Stimulated activated CD8-positive, alpha-beta memory T cell treated with anti-CD3 and anti-CD28 coated beads, Interleukin-7, amount 100 ng/mL, for 1 hour (primary cell): ENCODE results near the gene ZDHHC14.
"Not testable (repeated sequence)": the region's sequence is repeated elsewhere in the genome, so short reads cannot be mapped to it uniquely, and the experiment has no call there.

Experiments
- DNase-seq, 2 donors: peaks; one replicate each; pipeline ENCODE4 v3.0.0-alpha.2; 2020; ENCODE audit warnings: low read depth in 2 of 2

The ZDHHC14 gene

GRCh38 chr6:157406661-157407060, 25.7 kb downstream of the ZDHHC14 start:
- DNase-seq, result no peak

GRCh38 chr6:157407646-157408045, 26.7 kb downstream of the ZDHHC14 start:
- DNase-seq, result no peak

GRCh38 chr6:157408427-157408826, 27.4 kb downstream of the ZDHHC14 start:
- DNase-seq, result not testable (repeated sequence)

- DNase-seq, result no peak
Measured at GRCh38 chr6:157410045-157410444, 29.1 kb downstream of the ZDHHC14 start.

GRCh38 chr6:157411368-157411767, 30.4 kb downstream of the ZDHHC14 start:
- DNase-seq, result no peak

- DNase-seq, result no peak
Measured at GRCh38 chr6:157412791-157413190, 31.8 kb downstream of the ZDHHC14 start.

- DNase-seq, result no peak
Measured at GRCh38 chr6:157420497-157420896, 39.5 kb downstream of the ZDHHC14 start.

GRCh38 chr6:157424491-157425020, 43.6 kb downstream of the ZDHHC14 start:
- no peak for DNase-seq

GRCh38 chr6:157427969-157428368, 47.0 kb downstream of the ZDHHC14 start:
- no peak for DNase-seq

GRCh38 chr6:157428427-157429202, 47.6 kb downstream of the ZDHHC14 start:
- DNase-seq, result no peak

GRCh38 chr6:157429248-157429647, 48.3 kb downstream of the ZDHHC14 start:
- DNase-seq, result no peak

GRCh38 chr6:157430834-157431233, 49.8 kb downstream of the ZDHHC14 start:
- DNase-seq, result no peak

GRCh38 chr6:157432231-157432891, 51.4 kb downstream of the ZDHHC14 start:
- DNase-seq, result no peak

GRCh38 chr6:157432892-157433265, 51.9 kb downstream of the ZDHHC14 start:
- DNase-seq, result no peak

- no peak for DNase-seq
Measured at GRCh38 chr6:157433678-157434081, 52.7 kb downstream of the ZDHHC14 start.

- no peak for DNase-seq
Measured at GRCh38 chr6:157434349-157435033, 53.5 kb downstream of the ZDHHC14 start.

GRCh38 chr6:157436219-157436943, 55.4 kb downstream of the ZDHHC14 start:
- DNase-seq, result no peak

GRCh38 chr6:157436944-157437336, 56.0 kb downstream of the ZDHHC14 start:
- DNase-seq, result no peak

GRCh38 chr6:157438611-157439111, 57.7 kb downstream of the ZDHHC14 start:
- no peak for DNase-seq

- DNase-seq, result no peak
Measured at GRCh38 chr6:157440171-157440570, 59.2 kb downstream of the ZDHHC14 start.

- DNase-seq, result no peak
Measured at GRCh38 chr6:157442291-157442690, 61.3 kb downstream of the ZDHHC14 start.
